Naive thymus-derived CD4-positive, alpha-beta T cell (primary cell): ENCODE results near the gene LIN7B. TPM values are rescaled to one million over a fixed set of nuclear protein-coding genes. Genes with fewer than 3 reads are reported as not detected.

Experiments used
- ATAC-seq: fragments of 150-1000 bp; cut with Tn5 transposase; 2 replicates; pipeline ENCODE4 v1.10.0; 2021; ENCODE audit warnings: mild to moderate bottlenecking, moderate library complexity
- CTCF ChIA-PET: fragments of 350-600 bp; sonication (Branson Sonifier 250); formaldehyde crosslinking; loops from one replicate; lab custom pipeline; 2021; ENCODE audit warnings: antibody characterized with exemption; lab: Charles Lee
- POLR2A ChIA-PET: fragments of 350-600 bp; sonication (Branson Sonifier 250); formaldehyde crosslinking; loops from one replicate; lab custom pipeline; 2021; ENCODE audit warnings: antibody characterized with exemption, inconsistent platforms; lab: Charles Lee
- DNase-seq, 9 donors: peaks; one replicate each; pipeline versions ENCODE4 v3.0.0 to v3.0.0-alpha.2; 2020 to 2022; ENCODE audit warnings: mixed read lengths in 1 of 9
- H3K27ac ChIP-seq: one replicate; pipeline ENCODE4 v1.7.0; 2013; ENCODE audit warnings: mild to moderate bottlenecking, low read depth, low read length, moderate library complexity
- H3K27me3 ChIP-seq, 2 donors: one replicate each; pipeline ENCODE4 v1.7.0; 2013; ENCODE audit warnings: low read length in 2 of 2, mild to moderate bottlenecking in 2 of 2, moderate library complexity in 2 of 2; ENCODE audit not compliant: control insufficient read depth in 2 of 2, insufficient read depth in 2 of 2
- H3K36me3 ChIP-seq, 3 experiments: 1 replicate in 2 of 3; 2 replicates in 1 of 3; pipeline ENCODE4 v1.7.0; 2013; ENCODE audit warnings: low read length in 3 of 3, mild to moderate bottlenecking in 3 of 3, moderate library complexity in 1 of 3; ENCODE audit not compliant: insufficient read depth in 3 of 3, control insufficient read depth in 2 of 3
- H3K4me1 ChIP-seq, 2 donors: one replicate each; pipeline ENCODE4 v1.7.0; 2013; ENCODE audit warnings: low read length in 2 of 2, mild to moderate bottlenecking in 2 of 2, moderate library complexity in 1 of 2; ENCODE audit not compliant: control insufficient read depth in 2 of 2, insufficient read depth in 2 of 2
- H3K4me3 ChIP-seq: 2 replicates; pipeline ENCODE4 v1.7.0; 2013; ENCODE audit warnings: mild to moderate bottlenecking, low read length
- H3K9me3 ChIP-seq, 3 experiments: 1 replicate in 2 of 3; 2 replicates in 1 of 3; pipeline ENCODE4 v1.7.0; 2013; ENCODE audit warnings: low read length in 3 of 3; ENCODE audit not compliant: control insufficient read depth in 2 of 3
- H3K27ac Mint-ChIP-seq, 9 donors: one replicate each; pipeline ENCODE4 v1.8.0; 2020 to 2022; ENCODE audit warnings: mixed read lengths in 9 of 9, mild to moderate bottlenecking in 8 of 9, moderate library complexity in 5 of 9, inconsistent platforms in 2 of 9
- H3K27me3 Mint-ChIP-seq, 5 donors: one replicate each; pipeline ENCODE4 v1.8.0; 2021 to 2022; ENCODE audit warnings: mixed read lengths in 5 of 5, mild to moderate bottlenecking in 1 of 5
- H3K36me3 Mint-ChIP-seq, 5 donors: one replicate each; pipeline ENCODE4 v1.8.0; 2020 to 2022; ENCODE audit warnings: mixed read lengths in 5 of 5, mild to moderate bottlenecking in 3 of 5, inconsistent platforms in 1 of 5
- H3K4me1 Mint-ChIP-seq, 7 donors: one replicate each; pipeline ENCODE4 v1.8.0; 2020 to 2022; ENCODE audit warnings: mixed read lengths in 7 of 7, mild to moderate bottlenecking in 3 of 7, inconsistent platforms in 1 of 7
- H3K4me3 Mint-ChIP-seq, 10 donors: one replicate each; pipeline ENCODE4 v1.8.0; 2020 to 2022; ENCODE audit warnings: mild to moderate bottlenecking in 10 of 10, mixed read lengths in 10 of 10, moderate library complexity in 6 of 10, inconsistent platforms in 2 of 10
- H3K9me3 Mint-ChIP-seq, 11 donors: one replicate each; pipeline ENCODE4 v1.8.0; 2020 to 2022; ENCODE audit warnings: mixed read lengths in 11 of 11, mild to moderate bottlenecking in 4 of 11, inconsistent platforms in 1 of 11, moderate library complexity in 1 of 11
- intact Hi-C, 2 donors: fragments of 100-400 bp; cut with micrococcal nuclease; formaldehyde crosslinking; loops; one replicate each; pipeline ENCODE4 v1.15.1; 2023
- polyA plus RNA-seq, 2 donors: library from polyadenylated mRNA; unstranded; fragments of 300-500 nt; fragmentation: Illumina TruSeq; gene quantifications; one replicate each; pipeline ENCODE4 v1.2.3, GENCODE V29; 2021
- total RNA-seq, 6 experiments: library from RNA in 5 of 6; stranded (reverse) in 5 of 6; gene quantifications; 1 replicate in 5 of 6; 2 replicates in 1 of 6; pipeline ENCODE4 v1.2.3 and lab custom pipeline; 2021 to 2026

LIN7B gene
- total and polyA plus RNA-seq, 7 experiments from 2014 or later = 3.7 to 21.7 (median 10.3) TPM

DNA sequence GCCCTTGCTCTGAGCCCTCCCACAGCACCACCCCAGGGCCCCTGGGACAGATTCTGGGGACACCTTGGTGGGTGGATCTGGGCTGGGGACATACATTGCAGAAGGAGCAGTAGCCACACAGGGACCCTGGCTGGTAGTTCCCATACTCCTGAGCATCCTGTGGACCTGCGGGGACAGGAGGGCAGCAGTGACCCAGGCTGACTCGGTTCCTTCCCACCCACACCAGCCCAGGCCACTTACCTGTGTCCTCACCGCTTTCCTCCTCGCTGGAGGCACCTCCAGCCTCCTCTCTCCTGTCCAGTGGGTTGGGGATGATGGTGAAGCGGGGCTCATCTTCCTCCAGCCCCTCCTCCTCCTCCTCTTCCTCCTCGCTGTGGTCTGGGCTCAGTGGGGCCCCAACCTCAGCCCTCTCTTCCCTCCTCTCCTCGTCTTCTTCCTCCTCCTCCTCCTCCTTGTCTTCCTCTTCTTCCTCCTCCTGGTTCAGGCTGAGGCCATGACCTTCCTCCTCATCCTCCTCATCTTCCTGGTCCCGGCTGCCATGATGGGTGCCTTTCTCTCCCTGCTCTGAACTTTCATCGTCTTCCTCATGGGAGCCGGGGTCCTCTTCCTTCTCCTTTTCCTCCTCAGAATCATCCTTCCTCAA lies 39.1 kb downstream of the LIN7B start:
- ATAC-seq = no peak
- peak overlapping the region in 3 of 10 donors; percentile 5 to 33 (median 6) for H3K4me3 Mint-ChIP-seq
- Histone ChIP-seq H3K9me3 (no peaks in the 10 kb centered on the region), H3K36me3 (no peaks in the 10 kb centered on the region), H3K27me3 (peaks cover 8 to 39% of the 10 kb centered on the region in 2 donors), H3K4me1 (peaks cover 8 to 35% of the 10 kb centered on the region in 2 donors), H3K27ac (no peak overlapping the region), H3K4me3 (no peak overlapping the region)
- intact Hi-C loops = loop anchor here in 1 of 2 donors (5.0 kb wide), 1 partner anchor 36 kb away; the partner anchor contains the start of genes C19orf73 and PPFIA3
- H3K9me3 Mint-ChIP-seq = peaks cover 0 to 14% (median 5%) of the 10 kb centered on the region in 11 donors
- POLR2A ChIA-PET = no interaction called here
- peaks cover 55 to 76% (median 58%) of the 10 kb centered on the region in 5 donors for H3K27me3 Mint-ChIP-seq
- peaks cover 12 to 41% (median 32%) of the 10 kb centered on the region in 7 donors for H3K4me1 Mint-ChIP-seq
- CTCF ChIA-PET = no interaction called here
- peaks cover 0 to 9% (median 0%) of the 10 kb centered on the region in 5 donors for H3K36me3 Mint-ChIP-seq
- H3K27ac Mint-ChIP-seq = no peak overlapping the region
- DNase-seq = no peak

DNA sequence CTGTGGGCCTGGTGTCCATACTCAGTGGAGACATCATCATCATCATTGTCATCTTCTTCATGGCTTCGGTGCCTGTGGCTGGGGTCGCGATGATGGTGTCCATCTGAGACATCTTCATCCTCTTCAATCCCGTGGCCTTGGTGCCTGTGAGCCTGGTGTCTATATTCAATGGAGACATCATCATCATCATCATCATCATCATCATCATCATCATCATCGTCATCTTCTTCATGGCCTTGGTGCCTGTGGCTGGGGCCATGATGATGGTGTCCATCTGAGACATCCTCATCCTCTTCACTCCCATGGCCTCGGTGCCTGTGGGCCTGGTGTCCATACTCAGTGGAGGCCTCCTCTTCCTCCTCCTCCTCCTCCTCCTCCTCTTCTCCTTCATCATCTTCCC lies 40.1 kb downstream of the LIN7B start:
- CTCF ChIA-PET = interaction anchor here (0.6 kb wide), 1 partner anchor 15 kb away, joined by 3 read pairs; no protein-coding TSS in a partner anchor
- H3K4me1 Mint-ChIP-seq = peaks cover 12 to 35% (median 27%) of the 10 kb centered on the region in 7 donors
- no peak for DNase-seq
- peaks cover 0 to 9% (median 0%) of the 10 kb centered on the region in 5 donors for H3K36me3 Mint-ChIP-seq
- H3K36me3 ChIP-seq = no peaks in the 10 kb centered on the region
- peaks cover 54 to 75% (median 56%) of the 10 kb centered on the region in 5 donors for H3K27me3 Mint-ChIP-seq
- intact Hi-C loops = loop anchor here in 1 of 2 donors (5.0 kb wide), 1 partner anchor 37 kb away; the partner anchor contains the start of genes C19orf73 and PPFIA3
- H3K27ac Mint-ChIP-seq = no peak overlapping the region
- H3K4me1 ChIP-seq = peaks cover 7 to 30% of the 10 kb centered on the region in 2 donors
- H3K27ac ChIP-seq = no peak overlapping the region
- peaks cover 3 to 38% of the 10 kb centered on the region in 2 donors for H3K27me3 ChIP-seq
- H3K4me3 Mint-ChIP-seq = peak overlapping the region in 2 of 10 donors; percentile 3 to 38
- H3K4me3 ChIP-seq = no peak overlapping the region
- POLR2A ChIA-PET = interaction anchor here (0.6 kb wide), 1 partner anchor 153 kb away, joined by 5 read pairs; no protein-coding TSS in a partner anchor
- no peaks in the 10 kb centered on the region for H3K9me3 ChIP-seq
- H3K9me3 Mint-ChIP-seq = peaks cover 0 to 11% (median 5%) of the 10 kb centered on the region in 11 donors
- no peak for ATAC-seq

DNA sequence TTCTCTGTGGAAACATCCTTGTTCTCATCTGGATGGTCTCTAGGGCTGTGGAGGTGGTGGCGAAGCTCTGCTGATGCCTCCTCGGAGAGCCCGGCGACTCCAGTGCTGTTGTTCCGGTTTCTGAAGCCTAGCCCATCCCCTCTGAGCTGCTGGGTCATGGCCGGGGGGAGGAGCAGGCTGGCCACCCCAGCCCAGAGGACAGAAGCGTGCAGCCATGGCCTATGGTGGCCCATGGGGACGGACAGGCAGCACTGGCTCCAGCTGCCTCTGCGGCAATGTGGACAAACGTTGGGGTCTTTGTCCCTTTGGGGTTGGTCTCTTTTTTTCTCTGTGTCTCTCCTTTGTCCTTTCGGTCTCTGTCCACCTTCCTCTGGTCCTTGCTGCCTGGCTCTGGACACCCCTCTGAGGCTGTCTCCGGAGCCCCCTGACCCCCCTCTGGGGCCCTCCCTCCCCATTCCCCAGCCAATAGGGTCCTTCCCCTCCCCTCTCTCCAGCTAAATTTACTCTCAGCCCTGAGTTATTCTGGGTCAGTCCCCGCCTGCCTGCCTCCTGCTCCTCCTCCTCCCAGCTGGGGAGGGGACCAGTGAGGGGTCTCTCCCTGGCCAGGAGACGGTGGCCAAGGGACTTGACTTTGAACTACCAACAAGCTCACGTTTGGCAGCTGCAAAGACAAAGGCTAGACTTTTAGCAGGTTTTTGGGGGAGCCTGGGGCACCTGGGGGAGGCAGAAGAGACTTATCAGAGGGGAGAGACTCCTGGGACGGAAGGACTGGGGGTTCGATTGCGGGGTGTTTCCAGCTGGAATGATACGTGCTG lies 41.0 kb downstream of the LIN7B start, which contains the start of gene HRC:
TSS of gene HRC (minus strand) at position 392 of the 815 bp plus-strand sequence. CDS start at position 233, 159 bp downstream.
- Mint-ChIP-seq H3K27ac (no peak within 1 kb of the TSS), H3K27me3 (peaks cover 55 to 75% (median 58%) of the 10 kb centered on the region in 5 donors), H3K4me1 (peaks cover 11 to 26% (median 18%) of the 10 kb centered on the region in 7 donors), H3K36me3 (peaks cover 0 to 9% (median 2%) of the 10 kb centered on the region in 5 donors), H3K4me3 (peak within 1 kb of the TSS in 3 of 10 donors; percentile 3 to 38 (median 8)), H3K9me3 (peaks cover 0 to 11% (median 5%) of the 10 kb centered on the region in 11 donors)
- ChIA-PET CTCF (interaction anchor here (0.9 kb wide), 1 partner anchor 58 kb away, joined by 4 read pairs; no protein-coding TSS in a partner anchor), POLR2A (no interaction called here)
- no peak within 1 kb of the TSS for H3K4me3 ChIP-seq
- H3K9me3 ChIP-seq = no peaks in the 10 kb centered on the region
- peaks cover 0 to 21% of the 10 kb centered on the region in 2 donors for H3K4me1 ChIP-seq
- ATAC-seq = no peak
- peaks cover 3 to 28% of the 10 kb centered on the region in 2 donors for H3K27me3 ChIP-seq
- no peaks in the 10 kb centered on the region for H3K36me3 ChIP-seq
- no peak within 1 kb of the TSS for H3K27ac ChIP-seq
- DNase-seq = no peak
- intact Hi-C loops = no loop called here

- Histone ChIP-seq H3K36me3 (no peaks in the 10 kb centered on the region), H3K4me3 (no peak overlapping the region), H3K9me3 (no peaks in the 10 kb centered on the region), H3K27me3 (peaks cover 3 to 23% of the 10 kb centered on the region in 2 donors), H3K27ac (no peak overlapping the region), H3K4me1 (peaks cover 0 to 14% of the 10 kb centered on the region in 2 donors)
- ChIA-PET CTCF (interaction anchor here (0.9 kb wide), 1 partner anchor 58 kb away, joined by 4 read pairs; no protein-coding TSS in a partner anchor), POLR2A (no interaction called here)
- DNase-seq = no peak
- Mint-ChIP-seq H3K36me3 (peaks cover 0 to 9% (median 2%) of the 10 kb centered on the region in 5 donors), H3K4me1 (peaks cover 11 to 22% (median 17%) of the 10 kb centered on the region in 7 donors), H3K9me3 (peaks cover 0 to 11% (median 5%) of the 10 kb centered on the region in 11 donors), H3K4me3 (peak overlapping the region in 1 of 10 donors; percentile 8), H3K27me3 (peaks cover 59 to 78% (median 62%) of the 10 kb centered on the region in 5 donors), H3K27ac (no peak overlapping the region)
- no peak for ATAC-seq
- intact Hi-C loops = no loop called here
Measured at GRCh38 chr19:49155820-49156346, 41.7 kb downstream of the LIN7B start.

GRCh38 chr19:49157445-49158224 lies 43.5 kb downstream of the LIN7B start, which contains the start of gene TRPM4:
Gene TRPM4, plus strand, starts transcription at chr19:49157792. Its CDS starts 75 bp downstream, at chr19:49157867.
- CTCF ChIA-PET = no interaction called here
- DNase-seq (peak in 4 of 9 donors; percentile 13 to 75 (median 22)), ATAC-seq (peak; percentile 75)
- no peak within 1 kb of the TSS for H3K27ac ChIP-seq
- H3K27me3 ChIP-seq = peaks cover 0 to 14% of the 10 kb centered on the region in 2 donors
- no peaks in the 10 kb centered on the region for H3K36me3 ChIP-seq
- no peak within 1 kb of the TSS for H3K4me3 ChIP-seq
- peaks cover 5 to 13% (median 7%) of the 10 kb centered on the region in 7 donors for H3K4me1 Mint-ChIP-seq
- peaks cover 54 to 68% (median 63%) of the 10 kb centered on the region in 5 donors for H3K27me3 Mint-ChIP-seq
- H3K9me3 ChIP-seq = no peaks in the 10 kb centered on the region
- H3K36me3 Mint-ChIP-seq = peaks cover 0 to 4% (median 2%) of the 10 kb centered on the region in 5 donors
- H3K27ac Mint-ChIP-seq = peak within 1 kb of the TSS in 1 of 9 donors; percentile 21
- intact Hi-C loops = no loop called here
- H3K4me1 ChIP-seq = peaks cover 0 to 7% of the 10 kb centered on the region in 2 donors
- H3K4me3 Mint-ChIP-seq = peak within 1 kb of the TSS in 9 of 10 donors; percentile 12 to 74 (median 55)
- H3K9me3 Mint-ChIP-seq = peaks cover 0 to 10% (median 4%) of the 10 kb centered on the region in 11 donors
- POLR2A ChIA-PET = no interaction called here
